Endothelial cell of umbilical vein (primary cell): Measurements from ENCODE around the gene TADA1. TPM values are rescaled to one million over a fixed set of nuclear protein-coding genes. Genes with fewer than 3 reads are reported as not detected.
"Not testable (repeated sequence)": the region's sequence is repeated elsewhere in the genome, so short reads cannot be mapped to it uniquely, and the experiment has no call there.

ENCODE experiments used
- BruUV-seq: library from RNA; stranded (reverse); fragments of 400-500 nt; replicated peaks from 2 replicates; lab custom pipeline; 2021; lab: Mats Ljungman, UMichigan
- CTCF ChIA-PET: fragments of 300-600, 350-600 bp; sonication (Branson Sonifier 250); formaldehyde crosslinking; loops from one replicate; lab custom pipeline; 2021; ENCODE audit warnings: antibody characterized with exemption, inconsistent platforms; lab: Charles Lee
- POLR2A ChIA-PET: fragments of 300-600, 350-600 bp; sonication (Branson Sonifier 250); formaldehyde crosslinking; loops from one replicate; lab custom pipeline; 2021; ENCODE audit warnings: antibody characterized with exemption, inconsistent platforms; lab: Charles Lee
- DNase-seq: peaks from one replicate; pipeline ENCODE4 v3.0.0-alpha.2; 2011; ENCODE audit warnings: low read depth, low spot score
- FAIRE-seq: peaks from 2 replicates; lab custom pipeline; 2011; peaks lifted over from hg19 to GRCh38; lab: Jason Lieb, UNC
- H2AFZ ChIP-seq: 2 replicates; pipeline ENCODE4 v1.6.0; 2012; ENCODE audit warnings: low read depth, low read length, control low read depth, inconsistent platforms
- H3K27ac ChIP-seq: 2 replicates; pipeline ENCODE4 v1.5.1; 2011; ENCODE audit warnings: low read depth, mild to moderate bottlenecking, control low read depth, low read length, moderate library complexity; ENCODE audit not compliant: insufficient read depth
- H3K27me3 ChIP-seq, 2 experiments: 2 replicates each; pipeline versions ENCODE4 v1.6.0 to v1.6.1; 2011; ENCODE audit warnings: low read length in 2 of 2, mixed read lengths in 1 of 2; ENCODE audit not compliant: control insufficient read depth in 2 of 2, insufficient read depth in 2 of 2
- H3K36me3 ChIP-seq, 2 experiments: 2 replicates in 1 of 2; 3 replicates in 1 of 2; pipeline ENCODE4 v1.5.1; 2011; ENCODE audit warnings: low read length in 2 of 2, mild to moderate bottlenecking in 1 of 2, moderate library complexity in 1 of 2; ENCODE audit not compliant: control insufficient read depth in 2 of 2, insufficient read depth in 2 of 2; ENCODE audit errors: extremely low read depth in 1 of 2
- H3K4me1 ChIP-seq: 3 replicates; pipeline ENCODE4 v1.5.1; 2011; ENCODE audit warnings: mild to moderate bottlenecking, low read length; ENCODE audit not compliant: control insufficient read depth, insufficient read depth; ENCODE audit errors: extremely low read depth
- H3K4me2 ChIP-seq: 2 replicates; pipeline ENCODE4 v1.6.1; 2011; ENCODE audit warnings: low read length, control low read depth, mixed read lengths; ENCODE audit not compliant: insufficient read depth
- H3K4me3 ChIP-seq, 3 experiments: fragments of 200-600 bp in 1 of 3; sonication (generic), shearing (Covaris generic) in 1 of 3; replicated peaks in 1 of 3; 2 replicates each; pipeline ENCODE4 v1.5.1; 2011 to 2016; ENCODE audit warnings: control low read depth in 3 of 3, low read length in 3 of 3, mild to moderate bottlenecking in 2 of 3, inconsistent platforms in 1 of 3, low read depth in 1 of 3, moderate library complexity in 1 of 3; ENCODE audit not compliant: insufficient read depth in 1 of 3
- H3K79me2 ChIP-seq: 2 replicates; pipeline ENCODE4 v1.6.0; 2012; ENCODE audit warnings: low read length, inconsistent platforms; ENCODE audit not compliant: control insufficient read depth, insufficient read depth
- H3K9ac ChIP-seq: replicated peaks from 2 replicates; pipeline ENCODE3; 2011; ENCODE audit warnings: low read length, control low read depth; ENCODE audit not compliant: insufficient read depth; ENCODE audit errors: extremely low read depth
- H3K9me1 ChIP-seq: replicated peaks from 3 replicates; pipeline ENCODE4 v1.6.0; 2011; ENCODE audit warnings: mild to moderate bottlenecking, low read length; ENCODE audit not compliant: control insufficient read depth, insufficient read depth; ENCODE audit errors: extremely low read depth
- H3K9me3 ChIP-seq: replicated peaks from 2 replicates; pipeline ENCODE4 v1.5.1; 2012; ENCODE audit warnings: low read length, inconsistent platforms; ENCODE audit not compliant: control insufficient read depth, insufficient read depth
- H4K20me1 ChIP-seq: replicated peaks from 2 replicates; pipeline ENCODE3; 2011; ENCODE audit warnings: mild to moderate bottlenecking, low read length; ENCODE audit not compliant: control insufficient read depth, insufficient read depth; ENCODE audit errors: extremely low read depth
- CTCF ChIP-seq, 2 donors: IDR thresholded peaks; 1 replicate in 1 of 2; 2 replicates in 1 of 2; pipeline ENCODE4 v1.5.1; 2011; ENCODE audit warnings: low read length in 2 of 2, mild to moderate bottlenecking in 2 of 2, moderate library complexity in 2 of 2, control low read depth in 1 of 2, inconsistent platforms in 1 of 2, low read depth in 1 of 2; ENCODE audit not compliant: insufficient read depth in 1 of 2; ENCODE audit errors: extremely low read depth in 1 of 2
- EZH2 ChIP-seq: IDR thresholded peaks from 2 replicates; pipeline ENCODE4 v1.6.1; 2012; ENCODE audit warnings: borderline replicate concordance, low read depth, mild to moderate bottlenecking, moderate library complexity, low read length, inconsistent platforms; ENCODE audit not compliant: severe bottlenecking
- FOS ChIP-seq: IDR thresholded peaks from 2 replicates; pipeline ENCODE4 v1.6.1; 2011; ENCODE audit warnings: mild to moderate bottlenecking, low read length, moderate library complexity, borderline replicate concordance; ENCODE audit not compliant: insufficient read depth
- GATA2 ChIP-seq: IDR thresholded peaks from 2 replicates; pipeline ENCODE4 v1.7.0; 2011; ENCODE audit warnings: low read depth, mild to moderate bottlenecking, moderate library complexity, mixed read lengths, low read length; ENCODE audit not compliant: insufficient read length, insufficient read depth
- JUN ChIP-seq: IDR thresholded peaks from 2 replicates; pipeline ENCODE4 v1.6.1; 2011; ENCODE audit warnings: borderline replicate concordance, low read depth; ENCODE audit not compliant: insufficient read length, insufficient read depth
- MAX ChIP-seq: IDR thresholded peaks from 2 replicates; pipeline ENCODE4 v1.6.1; 2011; ENCODE audit not compliant: insufficient read depth, insufficient read length
- MYC ChIP-seq: IDR thresholded peaks from one replicate; pipeline ENCODE4 v1.6.1; 2011; ENCODE audit warnings: mild to moderate bottlenecking, low read depth, low read length
- POLR2A ChIP-seq: IDR thresholded peaks from 2 replicates; pipeline ENCODE4 v1.6.1; 2012; ENCODE audit warnings: low read depth, mild to moderate bottlenecking, control low read depth, low read length
- POLR2AphosphoS5 ChIP-seq: IDR thresholded peaks from 2 replicates; pipeline ENCODE4 v1.6.1; 2012; ENCODE audit warnings: low read depth, mild to moderate bottlenecking, control low read depth, low read length, moderate library complexity; ENCODE audit not compliant: insufficient read depth
- dilution Hi-C: fragments of 300-500 bp; cut with MboI; formaldehyde crosslinking; loops from one replicate; pipeline ENCODE4 v1.15.0; 2019; ENCODE audit warnings: low sequenced_read_pairs; ENCODE audit not compliant: extremely low pct_ligation_motif_present
- intact Hi-C: fragments of 100-400 bp; cut with micrococcal nuclease; formaldehyde crosslinking; loops from one replicate; pipeline ENCODE4 v1.10.0; 2022
- polyA plus RNA-seq, 4 experiments: library from polyadenylated mRNA; depleted of rRNA in 3 of 4; stranded (reverse) in 3 of 4; unstranded in 1 of 4; fragments of >200 nt; gene quantifications; 2 replicates each; pipeline versions ENCODE4 v1.2.1 to v1.2.3, GENCODE V29; 2011 to 2012; ENCODE audit warnings: missing spikeins in 1 of 4
- total RNA-seq: library from RNA; stranded (reverse); gene quantifications from 2 replicates; pipeline ENCODE4 v1.2.3, GENCODE V29; 2021

TADA1 gene
- total and polyA plus RNA-seq, 2 donors (not counting 3 experiments of a cell fraction or from before 2014, with no cell fraction given), result 7.0 to 7.9 TPM

- FAIRE-seq (no peak), DNase-seq (no peak)
- no TSS peak for BruUV-seq
- H3K4me2 ChIP-seq, result no peak overlapping the region
- peaks cover 3 to 5% of the 10 kb centered on the region in 2 experiments for H3K36me3 ChIP-seq
- intact Hi-C loops, result loop anchor here (5.0 kb wide), 1 partner anchor 1009 kb away; the partner anchor contains the start of gene UCK2
- H3K9ac ChIP-seq, result no peak overlapping the region
- no peak overlapping the region for H3K4me3 ChIP-seq
- POLR2A ChIA-PET, result no interaction called here
- H3K27ac ChIP-seq, result no peak overlapping the region
- H4K20me1 ChIP-seq, result no peaks in the 10 kb centered on the region
- peaks cover 3 to 4% of the 10 kb centered on the region in 2 experiments for H3K27me3 ChIP-seq
- peaks cover 16% of the 10 kb centered on the region for H3K79me2 ChIP-seq
- no peak overlapping the region for H2AFZ ChIP-seq
- no peaks in the 10 kb centered on the region for H3K9me3 ChIP-seq
- TF ChIP-seq POLR2AphosphoS5 (no peak), EZH2 (no peak), GATA2 (no peak), CTCF (IDR thresholded peaks at IDR 0.05; ENCODE audit: extremely low read depth in 1 of 2, insufficient read depth in 1 of 2, low read depth in 1 of 2, low read length in 2 of 2) (no peak), POLR2A (no peak), FOS (no peak), JUN (no peak), MYC (no peak), MAX (no peak)
- no peaks in the 10 kb centered on the region for H3K9me1 ChIP-seq
- dilution Hi-C loops, result no loop called here
- CTCF ChIA-PET, result no interaction called here
- peaks cover 18% of the 10 kb centered on the region for H3K4me1 ChIP-seq
These were observed 39.3 kb downstream of the TADA1 start for GRCh38 chr1:166836733-166837132.

GRCh38 chr1:166829762-166830161 is 46.3 kb downstream of the TADA1 start:
- CTCF ChIA-PET, H3K36me3 ChIP-seq, H3K9me3 ChIP-seq, H3K27ac ChIP-seq, FAIRE-seq, H4K20me1 ChIP-seq, H3K4me1 ChIP-seq, H3K9me1 ChIP-seq, BruUV-seq, DNase-seq, POLR2A ChIA-PET, H3K4me3 ChIP-seq, H2AFZ ChIP-seq, intact Hi-C loops, H3K79me2 ChIP-seq, H3K4me2 ChIP-seq, H3K9ac ChIP-seq, dilution Hi-C loops, H3K27me3 ChIP-seq: not testable (repeated sequence)
